Breast epithelium (tissue), 4 donors: ENCODE results near the gene BTK. TPM values are rescaled to one million over a fixed set of nuclear protein-coding genes. Genes with fewer than 3 reads are reported as not detected.

Experiments used
- DNase-seq, 2 donors: peaks; one replicate each; pipeline ENCODE4 v3.0.0-alpha.2; 2019; ENCODE audit warnings: low spot score in 2 of 2
- H3K27ac ChIP-seq, 2 donors: fragments of 200-600 bp; sonication (generic) in 1 of 2; one replicate each; pipeline ENCODE4 v1.5.1; 2016 to 2019; ENCODE audit warnings: mild to moderate bottlenecking in 1 of 2
- H3K27me3 ChIP-seq, 2 donors: fragments of 200-600 bp; sonication (generic) in 1 of 2; one replicate each; pipeline versions ENCODE4 v1.5.1 to v1.6.0; 2017 to 2019; ENCODE audit warnings: control low read depth in 1 of 2, mild to moderate bottlenecking in 1 of 2
- H3K36me3 ChIP-seq: fragments of 200-600 bp; one replicate; pipeline ENCODE4 v1.5.1; 2019
- H3K4me1 ChIP-seq, 2 donors: fragments of 200-600 bp; sonication (generic); one replicate each; pipeline ENCODE4 v1.5.1; 2016 to 2019; ENCODE audit warnings: control low read depth in 1 of 2
- H3K4me3 ChIP-seq, 3 donors: fragments of 200-600 bp; sonication (generic); 1 replicate in 2 of 3; 2 replicates in 1 of 3; pipeline ENCODE4 v1.5.1; 2016 to 2019; ENCODE audit warnings: mild to moderate bottlenecking in 3 of 3, moderate library complexity in 2 of 3
- H3K9me3 ChIP-seq, 2 donors: fragments of 200-600 bp; sonication (generic) in 1 of 2; one replicate each; pipeline ENCODE4 v1.5.1; 2016 to 2019; ENCODE audit warnings: control low read depth in 1 of 2
- POLR2A ChIP-seq: fragments of 450-650 bp; IDR thresholded peaks from one replicate; pipeline ENCODE4 v1.6.1; 2016; ENCODE audit warnings: antibody characterized with exemption, mild to moderate bottlenecking, moderate library complexity
- POLR2AphosphoS5 ChIP-seq, 3 donors: sonication (generic); formaldehyde crosslinking; IDR thresholded peaks; one replicate each; pipeline ENCODE4 v1.6.1; 2017; ENCODE audit warnings: antibody characterized with exemption in 3 of 3
- intact Hi-C: fragments of 100-400 bp; cut with DNase I; formaldehyde crosslinking; loops from one replicate; pipeline ENCODE4 v1.15.1; 2023; ENCODE audit warnings: low total_unique reads
- total RNA-seq, 3 donors: library from RNA; depleted of rRNA; stranded (reverse); fragments of >200 nt; gene quantifications; one replicate each; pipeline ENCODE4 v1.1.0, GENCODE V29; 2016
- TF ChIP-seq, protein P1 (sequence below), 3 donors: fragments of 450-650 bp; IDR thresholded peaks; one replicate each; pipeline ENCODE4 v1.5.1; 2016 to 2017; ENCODE audit warnings: antibody characterized with exemption in 3 of 3, mild to moderate bottlenecking in 3 of 3, moderate library complexity in 3 of 3

BTK gene
- total RNA-seq, 3 donors from 2014 or later = 3.9 to 19.7 (median 7.9) TPM

- no peaks in the 10 kb centered on the region for H3K4me1 ChIP-seq
- H3K36me3 ChIP-seq = no peaks in the 10 kb centered on the region
- DNase-seq = no peak
- H3K9me3 ChIP-seq = no peaks in the 10 kb centered on the region
- no peak overlapping the region for H3K4me3 ChIP-seq
- no peak overlapping the region for H3K27ac ChIP-seq
- no peak for TF ChIP-seq POLR2AphosphoS5 (IDR thresholded peaks at IDR 0.05)
- no peak for TF ChIP-seq POLR2A
- TF ChIP-seq, protein P1, sequence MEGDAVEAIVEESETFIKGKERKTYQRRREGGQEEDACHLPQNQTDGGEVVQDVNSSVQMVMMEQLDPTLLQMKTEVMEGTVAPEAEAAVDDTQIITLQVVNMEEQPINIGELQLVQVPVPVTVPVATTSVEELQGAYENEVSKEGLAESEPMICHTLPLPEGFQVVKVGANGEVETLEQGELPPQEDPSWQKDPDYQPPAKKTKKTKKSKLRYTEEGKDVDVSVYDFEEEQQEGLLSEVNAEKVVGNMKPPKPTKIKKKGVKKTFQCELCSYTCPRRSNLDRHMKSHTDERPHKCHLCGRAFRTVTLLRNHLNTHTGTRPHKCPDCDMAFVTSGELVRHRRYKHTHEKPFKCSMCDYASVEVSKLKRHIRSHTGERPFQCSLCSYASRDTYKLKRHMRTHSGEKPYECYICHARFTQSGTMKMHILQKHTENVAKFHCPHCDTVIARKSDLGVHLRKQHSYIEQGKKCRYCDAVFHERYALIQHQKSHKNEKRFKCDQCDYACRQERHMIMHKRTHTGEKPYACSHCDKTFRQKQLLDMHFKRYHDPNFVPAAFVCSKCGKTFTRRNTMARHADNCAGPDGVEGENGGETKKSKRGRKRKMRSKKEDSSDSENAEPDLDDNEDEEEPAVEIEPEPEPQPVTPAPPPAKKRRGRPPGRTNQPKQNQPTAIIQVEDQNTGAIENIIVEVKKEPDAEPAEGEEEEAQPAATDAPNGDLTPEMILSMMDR (IDR thresholded peaks at IDR 0.05) = no peak
- H3K27me3 ChIP-seq = peaks cover 0 to 10% of the 10 kb centered on the region in 2 donors
- intact Hi-C loops = loop anchor here (5.0 kb wide), 1 partner anchor 1823 kb away; the partner anchor contains the start of gene BEX4
Observed at GRCh38 chrX:101394372-101394771, 8.4 kb upstream of the BTK start.

DNA sequence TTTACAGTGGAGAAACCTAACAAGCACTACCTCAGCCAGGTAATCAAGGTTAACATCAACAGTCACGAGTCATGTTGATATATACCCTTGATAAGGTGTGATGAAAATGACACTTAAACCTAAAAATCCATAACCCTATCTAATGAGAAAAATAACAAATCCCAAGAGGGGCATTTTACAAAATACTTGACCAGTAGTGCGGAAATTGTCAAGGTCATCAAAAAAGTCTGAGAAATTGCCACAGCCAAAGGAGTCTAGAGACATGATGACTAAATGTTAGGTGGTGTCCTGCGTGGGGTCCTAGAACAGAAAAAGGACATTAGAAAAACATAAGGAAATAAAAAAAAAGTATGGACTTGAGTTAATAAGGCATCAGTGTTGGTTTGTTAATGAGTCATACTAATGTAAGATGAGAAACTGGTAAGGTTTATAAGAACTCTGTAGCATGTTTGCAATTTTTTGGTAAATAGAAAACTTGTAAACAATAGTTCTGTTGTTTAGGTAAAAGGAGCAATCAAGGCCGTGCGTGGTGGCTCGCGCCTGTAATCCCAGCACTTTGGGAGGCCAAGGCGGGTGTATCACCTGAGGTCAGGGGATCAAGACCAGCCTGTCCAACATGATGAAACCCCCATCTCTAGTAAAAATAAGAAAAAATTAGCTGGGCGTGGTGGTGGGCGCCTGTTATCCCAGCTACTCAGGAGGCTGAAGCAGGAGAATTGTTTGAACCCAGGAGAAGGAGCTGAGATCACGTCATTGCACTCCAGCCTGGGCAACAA is 7.7 kb upstream of the BTK start:
- DNase-seq = no peak
- intact Hi-C loops = loop anchor here (5.0 kb wide), 1 partner anchor 1824 kb away; the partner anchor contains the start of gene BEX4
- no peak for TF ChIP-seq POLR2A
- no peak for TF ChIP-seq POLR2AphosphoS5 (IDR thresholded peaks at IDR 0.05)
- TF ChIP-seq, protein P1 (IDR thresholded peaks at IDR 0.05) = no peak
- Histone ChIP-seq H3K4me3 (no peak overlapping the region), H3K9me3 (no peaks in the 10 kb centered on the region), H3K4me1 (no peaks in the 10 kb centered on the region), H3K27ac (no peak overlapping the region), H3K36me3 (no peaks in the 10 kb centered on the region), H3K27me3 (peaks cover 0 to 14% of the 10 kb centered on the region in 2 donors)

- DNase-seq = no peak
- Histone ChIP-seq H3K4me3 (peak overlapping the region; percentile 47 to 72 (median 57)), H3K9me3 (no peaks in the 10 kb centered on the region), H3K27me3 (peaks cover 0 to 21% of the 10 kb centered on the region in 2 donors), H3K27ac (peak overlapping the region; percentile 81 to 84), H3K4me1 (no peaks in the 10 kb centered on the region), H3K36me3 (no peaks in the 10 kb centered on the region)
- intact Hi-C loops = loop anchor here (5.0 kb wide), 1 partner anchor 1825 kb away; the partner anchor contains the start of gene BEX4
- TF ChIP-seq, protein P1 (IDR thresholded peaks at IDR 0.05) = no peak
- TF ChIP-seq POLR2AphosphoS5 (IDR thresholded peaks at IDR 0.05) (no peak), POLR2A (no peak)
Observed at GRCh38 chrX:101391831-101392230, 5.8 kb upstream of the BTK start.

- no peaks in the 10 kb centered on the region for H3K9me3 ChIP-seq
- intact Hi-C loops = loop anchor here (5.0 kb wide), 1 partner anchor 1826 kb away; the partner anchor contains the start of gene BEX4
- TF ChIP-seq POLR2A (peak; percentile 43), POLR2AphosphoS5 (IDR thresholded peaks at IDR 0.05) (peak; percentile 85 to 92 (median 86))
- TF ChIP-seq, protein P1 (IDR thresholded peaks at IDR 0.05) = peak in 2 of 3 donors; percentile 44 to 55
- H3K27ac ChIP-seq = peak within 1 kb of the TSS; percentile 81 to 84
- H3K4me1 ChIP-seq = no peaks in the 10 kb centered on the region
- no peaks in the 10 kb centered on the region for H3K36me3 ChIP-seq
- peaks cover 0 to 30% of the 10 kb centered on the region in 2 donors for H3K27me3 ChIP-seq
- peak within 1 kb of the TSS; percentile 47 to 72 (median 57) for H3K4me3 ChIP-seq
- peak; percentile 78 to 81 for DNase-seq
Observed at GRCh38 chrX:101390664-101391525, 4.9 kb upstream of the BTK start, which contains the start of gene RPL36A. TSS of gene RPL36A (plus strand) at chrX:101391011. CDS start at chrX:101391044, 33 bp downstream.
